Endothelial cell of umbilical vein (primary cell): ENCODE results near the gene PRIM2. TPM values are rescaled to one million over a fixed set of nuclear protein-coding genes. Genes with fewer than 3 reads are reported as not detected.
"Not testable (repeated sequence)": the region's sequence is repeated elsewhere in the genome, so short reads cannot be mapped to it uniquely, and the experiment has no call there.

ENCODE experiments used
- BruUV-seq: library from RNA; stranded (reverse); fragments of 400-500 nt; replicated peaks from 2 replicates; lab custom pipeline; 2021; lab: Mats Ljungman, UMichigan
- CTCF ChIA-PET: fragments of 300-600, 350-600 bp; sonication (Branson Sonifier 250); formaldehyde crosslinking; loops from one replicate; lab custom pipeline; 2021; ENCODE audit warnings: antibody characterized with exemption, inconsistent platforms; lab: Charles Lee
- POLR2A ChIA-PET: fragments of 300-600, 350-600 bp; sonication (Branson Sonifier 250); formaldehyde crosslinking; loops from one replicate; lab custom pipeline; 2021; ENCODE audit warnings: antibody characterized with exemption, inconsistent platforms; lab: Charles Lee
- DNase-seq: peaks from one replicate; pipeline ENCODE4 v3.0.0-alpha.2; 2011; ENCODE audit warnings: low read depth, low spot score
- FAIRE-seq: peaks from 2 replicates; lab custom pipeline; 2011; peaks lifted over from hg19 to GRCh38; lab: Jason Lieb, UNC
- H2AFZ ChIP-seq: 2 replicates; pipeline ENCODE4 v1.6.0; 2012; ENCODE audit warnings: low read depth, low read length, control low read depth, inconsistent platforms
- H3K27ac ChIP-seq: 2 replicates; pipeline ENCODE4 v1.5.1; 2011; ENCODE audit warnings: low read depth, mild to moderate bottlenecking, control low read depth, low read length, moderate library complexity; ENCODE audit not compliant: insufficient read depth
- H3K27me3 ChIP-seq, 2 experiments: 2 replicates each; pipeline versions ENCODE4 v1.6.0 to v1.6.1; 2011; ENCODE audit warnings: low read length in 2 of 2, mixed read lengths in 1 of 2; ENCODE audit not compliant: control insufficient read depth in 2 of 2, insufficient read depth in 2 of 2
- H3K36me3 ChIP-seq, 2 experiments: 2 replicates in 1 of 2; 3 replicates in 1 of 2; pipeline ENCODE4 v1.5.1; 2011; ENCODE audit warnings: low read length in 2 of 2, mild to moderate bottlenecking in 1 of 2, moderate library complexity in 1 of 2; ENCODE audit not compliant: control insufficient read depth in 2 of 2, insufficient read depth in 2 of 2; ENCODE audit errors: extremely low read depth in 1 of 2
- H3K4me1 ChIP-seq: 3 replicates; pipeline ENCODE4 v1.5.1; 2011; ENCODE audit warnings: mild to moderate bottlenecking, low read length; ENCODE audit not compliant: control insufficient read depth, insufficient read depth; ENCODE audit errors: extremely low read depth
- H3K4me2 ChIP-seq: 2 replicates; pipeline ENCODE4 v1.6.1; 2011; ENCODE audit warnings: low read length, control low read depth, mixed read lengths; ENCODE audit not compliant: insufficient read depth
- H3K4me3 ChIP-seq, 3 experiments: fragments of 200-600 bp in 1 of 3; sonication (generic), shearing (Covaris generic) in 1 of 3; replicated peaks in 1 of 3; 2 replicates each; pipeline ENCODE4 v1.5.1; 2011 to 2016; ENCODE audit warnings: control low read depth in 3 of 3, low read length in 3 of 3, mild to moderate bottlenecking in 2 of 3, inconsistent platforms in 1 of 3, low read depth in 1 of 3, moderate library complexity in 1 of 3; ENCODE audit not compliant: insufficient read depth in 1 of 3
- H3K79me2 ChIP-seq: 2 replicates; pipeline ENCODE4 v1.6.0; 2012; ENCODE audit warnings: low read length, inconsistent platforms; ENCODE audit not compliant: control insufficient read depth, insufficient read depth
- H3K9ac ChIP-seq: replicated peaks from 2 replicates; pipeline ENCODE3; 2011; ENCODE audit warnings: low read length, control low read depth; ENCODE audit not compliant: insufficient read depth; ENCODE audit errors: extremely low read depth
- H3K9me1 ChIP-seq: replicated peaks from 3 replicates; pipeline ENCODE4 v1.6.0; 2011; ENCODE audit warnings: mild to moderate bottlenecking, low read length; ENCODE audit not compliant: control insufficient read depth, insufficient read depth; ENCODE audit errors: extremely low read depth
- H3K9me3 ChIP-seq: replicated peaks from 2 replicates; pipeline ENCODE4 v1.5.1; 2012; ENCODE audit warnings: low read length, inconsistent platforms; ENCODE audit not compliant: control insufficient read depth, insufficient read depth
- H4K20me1 ChIP-seq: replicated peaks from 2 replicates; pipeline ENCODE3; 2011; ENCODE audit warnings: mild to moderate bottlenecking, low read length; ENCODE audit not compliant: control insufficient read depth, insufficient read depth; ENCODE audit errors: extremely low read depth
- EZH2 ChIP-seq: IDR thresholded peaks from 2 replicates; pipeline ENCODE4 v1.6.1; 2012; ENCODE audit warnings: borderline replicate concordance, low read depth, mild to moderate bottlenecking, moderate library complexity, low read length, inconsistent platforms; ENCODE audit not compliant: severe bottlenecking
- FOS ChIP-seq: IDR thresholded peaks from 2 replicates; pipeline ENCODE4 v1.6.1; 2011; ENCODE audit warnings: mild to moderate bottlenecking, low read length, moderate library complexity, borderline replicate concordance; ENCODE audit not compliant: insufficient read depth
- GATA2 ChIP-seq: IDR thresholded peaks from 2 replicates; pipeline ENCODE4 v1.7.0; 2011; ENCODE audit warnings: low read depth, mild to moderate bottlenecking, moderate library complexity, mixed read lengths, low read length; ENCODE audit not compliant: insufficient read length, insufficient read depth
- JUN ChIP-seq: IDR thresholded peaks from 2 replicates; pipeline ENCODE4 v1.6.1; 2011; ENCODE audit warnings: borderline replicate concordance, low read depth; ENCODE audit not compliant: insufficient read length, insufficient read depth
- MAX ChIP-seq: IDR thresholded peaks from 2 replicates; pipeline ENCODE4 v1.6.1; 2011; ENCODE audit not compliant: insufficient read depth, insufficient read length
- MYC ChIP-seq: IDR thresholded peaks from one replicate; pipeline ENCODE4 v1.6.1; 2011; ENCODE audit warnings: mild to moderate bottlenecking, low read depth, low read length
- POLR2A ChIP-seq: IDR thresholded peaks from 2 replicates; pipeline ENCODE4 v1.6.1; 2012; ENCODE audit warnings: low read depth, mild to moderate bottlenecking, control low read depth, low read length
- POLR2AphosphoS5 ChIP-seq: IDR thresholded peaks from 2 replicates; pipeline ENCODE4 v1.6.1; 2012; ENCODE audit warnings: low read depth, mild to moderate bottlenecking, control low read depth, low read length, moderate library complexity; ENCODE audit not compliant: insufficient read depth
- dilution Hi-C: fragments of 300-500 bp; cut with MboI; formaldehyde crosslinking; loops from one replicate; pipeline ENCODE4 v1.15.0; 2019; ENCODE audit warnings: low sequenced_read_pairs; ENCODE audit not compliant: extremely low pct_ligation_motif_present
- intact Hi-C: fragments of 100-400 bp; cut with micrococcal nuclease; formaldehyde crosslinking; loops from one replicate; pipeline ENCODE4 v1.10.0; 2022
- polyA plus RNA-seq, 4 experiments: library from polyadenylated mRNA; depleted of rRNA in 3 of 4; stranded (reverse) in 3 of 4; unstranded in 1 of 4; fragments of >200 nt; gene quantifications; 2 replicates each; pipeline versions ENCODE4 v1.2.1 to v1.2.3, GENCODE V29; 2011 to 2012; ENCODE audit warnings: missing spikeins in 1 of 4
- total RNA-seq: library from RNA; stranded (reverse); gene quantifications from 2 replicates; pipeline ENCODE4 v1.2.3, GENCODE V29; 2021
- TF ChIP-seq, protein P1 (sequence below), 2 donors: IDR thresholded peaks; 1 replicate in 1 of 2; 2 replicates in 1 of 2; pipeline ENCODE4 v1.5.1; 2011; ENCODE audit warnings: low read length in 2 of 2, mild to moderate bottlenecking in 2 of 2, moderate library complexity in 2 of 2, control low read depth in 1 of 2, inconsistent platforms in 1 of 2, low read depth in 1 of 2; ENCODE audit not compliant: insufficient read depth in 1 of 2; ENCODE audit errors: extremely low read depth in 1 of 2

The PRIM2 gene
- total and polyA plus RNA-seq, 2 donors (not counting 3 experiments of a cell fraction or from before 2014, with no cell fraction given): 5.3 to 21.0 TPM

GRCh38 chr6:57307850-57308249, 9.6 kb upstream of the PRIM2 start:
- no peak overlapping the region for H3K27ac ChIP-seq
- intact Hi-C loops (no loop called here), dilution Hi-C loops (loop anchor here (25.0 kb wide), 1 partner anchor 696 kb away; no protein-coding TSS in a partner anchor)
- H3K4me1 ChIP-seq: no peaks in the 10 kb centered on the region
- TF ChIP-seq POLR2AphosphoS5: no peak
- no peak for TF ChIP-seq POLR2A
- TF ChIP-seq MYC: no peak
- TF ChIP-seq FOS: no peak
- TF ChIP-seq JUN: no peak
- TF ChIP-seq EZH2: no peak
- TF ChIP-seq GATA2: no peak
- TF ChIP-seq, protein P1, sequence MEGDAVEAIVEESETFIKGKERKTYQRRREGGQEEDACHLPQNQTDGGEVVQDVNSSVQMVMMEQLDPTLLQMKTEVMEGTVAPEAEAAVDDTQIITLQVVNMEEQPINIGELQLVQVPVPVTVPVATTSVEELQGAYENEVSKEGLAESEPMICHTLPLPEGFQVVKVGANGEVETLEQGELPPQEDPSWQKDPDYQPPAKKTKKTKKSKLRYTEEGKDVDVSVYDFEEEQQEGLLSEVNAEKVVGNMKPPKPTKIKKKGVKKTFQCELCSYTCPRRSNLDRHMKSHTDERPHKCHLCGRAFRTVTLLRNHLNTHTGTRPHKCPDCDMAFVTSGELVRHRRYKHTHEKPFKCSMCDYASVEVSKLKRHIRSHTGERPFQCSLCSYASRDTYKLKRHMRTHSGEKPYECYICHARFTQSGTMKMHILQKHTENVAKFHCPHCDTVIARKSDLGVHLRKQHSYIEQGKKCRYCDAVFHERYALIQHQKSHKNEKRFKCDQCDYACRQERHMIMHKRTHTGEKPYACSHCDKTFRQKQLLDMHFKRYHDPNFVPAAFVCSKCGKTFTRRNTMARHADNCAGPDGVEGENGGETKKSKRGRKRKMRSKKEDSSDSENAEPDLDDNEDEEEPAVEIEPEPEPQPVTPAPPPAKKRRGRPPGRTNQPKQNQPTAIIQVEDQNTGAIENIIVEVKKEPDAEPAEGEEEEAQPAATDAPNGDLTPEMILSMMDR (IDR thresholded peaks at IDR 0.05; ENCODE audit: extremely low read depth in 1 of 2, insufficient read depth in 1 of 2, low read depth in 1 of 2, low read length in 2 of 2): no peak
- no peak for TF ChIP-seq MAX
- H3K4me3 ChIP-seq: no peak overlapping the region
- ChIA-PET CTCF (interaction anchor here (1.5 kb wide), 1 partner anchor 62 kb away, joined by 3 read pairs; no protein-coding TSS in a partner anchor), POLR2A (no interaction called here)
- no peaks in the 10 kb centered on the region for H3K79me2 ChIP-seq
- no peaks in the 10 kb centered on the region for H3K9me1 ChIP-seq
- no peaks in the 10 kb centered on the region for H3K36me3 ChIP-seq
- no peak overlapping the region for H3K9ac ChIP-seq
- H3K27me3 ChIP-seq: peaks cover 0 to 3% of the 10 kb centered on the region in 2 experiments
- no peak for FAIRE-seq
- H4K20me1 ChIP-seq: no peaks in the 10 kb centered on the region
- H3K4me2 ChIP-seq: no peak overlapping the region
- no peak overlapping the region for H2AFZ ChIP-seq
- DNase-seq: no peak
- no peaks in the 10 kb centered on the region for H3K9me3 ChIP-seq
- no TSS peak for BruUV-seq

- dilution Hi-C loops: loop anchor here (25.0 kb wide), 1 partner anchor 696 kb away; no protein-coding TSS in a partner anchor
- DNase-seq, intact Hi-C loops, H3K79me2 ChIP-seq, FAIRE-seq, H2AFZ ChIP-seq, H3K36me3 ChIP-seq, BruUV-seq, CTCF ChIA-PET, H3K9me3 ChIP-seq, H3K4me3 ChIP-seq, POLR2A ChIA-PET, H4K20me1 ChIP-seq, H3K4me2 ChIP-seq, H3K4me1 ChIP-seq, H3K9ac ChIP-seq, H3K27me3 ChIP-seq, H3K27ac ChIP-seq, H3K9me1 ChIP-seq: not testable (repeated sequence)
Observed at GRCh38 chr6:57308755-57309154, 8.7 kb upstream of the PRIM2 start.
